Fibroblast of the aortic adventitia (primary cell): ENCODE data around the gene RAD51B. TPM values are rescaled to one million over a fixed set of nuclear protein-coding genes. Genes with fewer than 3 reads are reported as not detected.

Experiments
- DNase-seq: peaks from one replicate; pipeline ENCODE4 v3.0.0-alpha.2; 2010; ENCODE audit warnings: low read depth
- H3K4me3 ChIP-seq: 2 replicates; pipeline ENCODE4 v1.5.1; 2011; ENCODE audit warnings: low read depth, mild to moderate bottlenecking, control low read depth, low read length, moderate library complexity
- total RNA-seq: library from RNA; depleted of rRNA; stranded (reverse); fragments of >200 nt; gene quantifications from 2 replicates; pipeline ENCODE4 v1.2.3, GENCODE V29; 2012; ENCODE audit warnings: low replicate concordance
- TF ChIP-seq, protein P1 (sequence below): IDR thresholded peaks from 2 replicates; pipeline ENCODE4 v1.5.1; 2011; ENCODE audit warnings: mild to moderate bottlenecking, low read length, control low read depth, inconsistent platforms; ENCODE audit not compliant: insufficient read depth

Gene RAD51B
- total RNA-seq, 1 donor, result 28.7 TPM

DNA sequence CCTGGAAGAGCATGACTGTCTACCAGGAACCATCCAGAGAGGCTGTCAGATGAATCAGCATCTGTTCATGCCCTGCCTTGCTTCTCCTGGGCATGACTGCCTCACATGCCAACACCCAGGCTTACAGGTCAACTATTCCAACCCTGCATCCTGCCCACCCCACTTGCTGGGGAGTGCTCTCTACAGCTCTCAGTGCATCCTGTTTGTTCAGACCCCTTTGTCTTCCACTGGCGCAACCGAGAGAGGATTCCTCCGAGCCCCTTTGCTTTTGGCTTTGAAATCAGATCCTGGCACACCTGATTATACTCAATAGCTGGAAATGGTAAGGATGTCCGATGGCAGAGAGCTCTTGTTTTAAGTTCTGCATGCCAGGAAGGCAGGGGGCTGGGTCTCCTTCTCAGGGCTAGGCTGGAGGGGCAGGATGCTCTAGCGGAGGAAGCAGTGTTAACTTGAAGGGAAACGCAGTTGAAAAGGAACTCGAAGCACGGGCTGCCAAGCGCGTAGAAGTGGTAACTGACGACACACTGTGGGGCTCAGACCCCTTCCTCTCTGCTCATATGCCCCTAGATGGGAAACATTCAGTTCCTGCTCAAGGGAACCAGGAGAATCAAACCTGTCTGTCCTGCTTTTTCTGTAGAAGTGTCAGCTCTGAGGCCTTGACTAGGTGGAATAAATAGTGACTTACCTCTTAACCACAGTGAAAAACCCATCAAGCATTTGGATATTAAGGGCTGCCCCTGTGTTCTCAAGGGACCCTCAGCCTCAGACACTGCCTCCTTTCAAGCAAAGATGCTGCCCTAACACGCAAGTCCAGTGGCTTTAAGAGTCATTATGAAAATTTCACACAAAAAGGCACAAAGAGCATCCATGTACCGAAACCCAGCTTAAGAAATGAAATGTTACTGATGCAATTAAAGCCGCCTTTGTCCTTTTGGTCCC is 675.8 kb downstream of the RAD51B start:
- TF ChIP-seq, protein P1, sequence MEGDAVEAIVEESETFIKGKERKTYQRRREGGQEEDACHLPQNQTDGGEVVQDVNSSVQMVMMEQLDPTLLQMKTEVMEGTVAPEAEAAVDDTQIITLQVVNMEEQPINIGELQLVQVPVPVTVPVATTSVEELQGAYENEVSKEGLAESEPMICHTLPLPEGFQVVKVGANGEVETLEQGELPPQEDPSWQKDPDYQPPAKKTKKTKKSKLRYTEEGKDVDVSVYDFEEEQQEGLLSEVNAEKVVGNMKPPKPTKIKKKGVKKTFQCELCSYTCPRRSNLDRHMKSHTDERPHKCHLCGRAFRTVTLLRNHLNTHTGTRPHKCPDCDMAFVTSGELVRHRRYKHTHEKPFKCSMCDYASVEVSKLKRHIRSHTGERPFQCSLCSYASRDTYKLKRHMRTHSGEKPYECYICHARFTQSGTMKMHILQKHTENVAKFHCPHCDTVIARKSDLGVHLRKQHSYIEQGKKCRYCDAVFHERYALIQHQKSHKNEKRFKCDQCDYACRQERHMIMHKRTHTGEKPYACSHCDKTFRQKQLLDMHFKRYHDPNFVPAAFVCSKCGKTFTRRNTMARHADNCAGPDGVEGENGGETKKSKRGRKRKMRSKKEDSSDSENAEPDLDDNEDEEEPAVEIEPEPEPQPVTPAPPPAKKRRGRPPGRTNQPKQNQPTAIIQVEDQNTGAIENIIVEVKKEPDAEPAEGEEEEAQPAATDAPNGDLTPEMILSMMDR, result no peak
- no peak for DNase-seq
- no peak overlapping the region for H3K4me3 ChIP-seq

DNA sequence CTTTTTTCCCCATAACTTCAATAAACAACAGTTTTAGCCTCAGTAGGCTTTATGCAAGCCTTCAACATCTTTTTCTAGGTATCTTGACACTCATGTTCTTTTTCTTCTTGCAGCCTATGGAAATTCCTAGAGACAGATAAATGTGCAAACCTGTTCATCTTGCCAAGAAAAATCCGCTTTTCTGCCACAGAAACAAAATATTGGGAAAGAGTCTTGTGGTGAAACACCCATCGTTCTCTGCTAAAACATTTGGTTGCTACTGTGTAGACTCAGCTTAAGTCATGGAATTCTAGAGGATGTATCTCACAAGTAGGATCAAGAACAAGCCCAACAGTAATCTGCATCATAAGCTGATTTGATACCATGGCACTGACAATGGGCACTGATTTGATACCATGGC is 677.4 kb downstream of the RAD51B start:
- H3K4me3 ChIP-seq, result no peak overlapping the region
- TF ChIP-seq, protein P1, result no peak
- DNase-seq, result peak; percentile 79

DNA sequence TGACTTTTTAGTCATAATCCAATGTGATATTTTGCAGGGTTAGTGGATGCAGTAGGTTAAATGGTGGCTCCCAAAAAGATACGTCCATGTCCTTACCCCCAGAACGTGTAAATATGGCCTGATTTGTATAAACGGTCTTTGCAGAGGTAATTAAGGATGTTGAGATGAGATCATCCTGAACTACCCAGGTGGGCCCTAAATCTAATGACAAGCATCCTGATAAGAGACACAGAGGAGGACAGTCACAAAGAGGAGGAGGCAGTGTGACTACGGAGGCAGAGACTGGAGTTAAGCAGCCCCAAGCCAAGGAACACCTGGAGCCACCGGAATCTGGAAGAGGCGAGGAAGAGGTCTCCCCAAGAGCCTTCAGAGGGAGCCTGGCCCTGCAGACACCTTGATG is 679.9 kb downstream of the RAD51B start:
- TF ChIP-seq, protein P1, result no peak
- no peak for DNase-seq
- H3K4me3 ChIP-seq, result no peak overlapping the region

DNA sequence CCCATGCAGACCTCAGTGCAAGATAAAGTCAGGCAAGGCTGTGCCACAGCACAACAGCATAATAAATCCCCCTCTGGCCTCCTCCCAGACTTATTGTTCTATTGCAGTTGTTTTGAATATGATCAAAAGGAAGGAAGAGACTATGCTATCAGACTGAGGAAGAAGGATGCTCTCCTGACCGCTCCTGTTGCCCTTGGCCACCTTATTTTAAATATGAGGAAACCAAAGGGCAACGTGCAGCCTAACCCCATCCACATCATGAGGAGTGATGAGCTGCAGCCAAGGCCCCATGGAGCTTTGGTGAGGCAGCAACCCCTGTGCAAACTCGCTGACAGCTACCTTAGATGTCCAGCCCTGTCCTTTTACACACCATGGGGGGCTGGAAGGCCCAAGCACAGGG is 681.6 kb downstream of the RAD51B start:
- DNase-seq, result no peak
- no peak overlapping the region for H3K4me3 ChIP-seq
- TF ChIP-seq, protein P1, result no peak

DNA sequence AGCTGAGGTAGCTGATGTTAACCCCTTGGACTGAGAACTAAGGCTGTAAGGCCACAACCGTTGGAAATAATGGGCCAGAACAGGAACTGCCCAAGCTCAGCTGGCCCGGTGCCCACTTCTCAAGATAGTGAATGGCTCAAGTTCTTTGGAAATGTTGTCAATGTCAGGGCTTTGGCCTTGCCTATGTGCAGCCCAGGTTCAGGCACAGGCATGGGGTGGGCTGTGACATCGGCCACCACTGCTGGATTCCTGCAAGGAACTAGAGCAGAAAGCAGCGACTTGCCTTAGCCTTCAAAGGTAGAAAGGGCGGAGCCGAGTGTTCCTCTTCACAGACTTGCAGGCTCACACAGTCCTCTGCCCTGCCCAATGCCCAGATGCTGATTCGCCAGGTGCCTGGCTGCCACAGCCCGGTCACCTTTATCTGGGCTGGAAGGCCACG is 682.1 kb downstream of the RAD51B start:
- no peak for DNase-seq
- TF ChIP-seq, protein P1, result no peak
- H3K4me3 ChIP-seq, result no peak overlapping the region

DNA sequence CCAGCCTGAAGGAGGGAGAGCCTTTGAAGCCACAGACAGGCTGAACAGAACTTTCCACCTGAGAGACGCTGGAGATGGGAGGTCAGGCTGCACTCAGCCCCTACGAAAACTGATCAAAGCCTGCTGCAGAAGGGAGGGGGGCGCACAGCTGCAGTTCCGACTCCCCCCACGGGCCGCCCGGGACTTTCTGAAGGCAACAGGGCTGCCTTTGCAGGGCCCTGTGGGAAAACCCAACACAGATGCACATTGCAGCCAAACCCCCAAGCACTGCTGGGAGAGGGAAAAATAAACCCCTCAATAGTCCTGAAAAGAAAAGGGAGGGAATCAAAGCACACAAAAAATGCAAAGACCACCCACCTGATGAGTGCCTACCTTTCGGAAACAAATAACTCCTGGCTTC is 682.7 kb downstream of the RAD51B start:
- TF ChIP-seq, protein P1, result no peak
- no peak for DNase-seq
- H3K4me3 ChIP-seq, result no peak overlapping the region
